MM.1S (cell line): ENCODE measurements around the gene RSRC1.
A peak's percentile ranks its signal among the peaks of the same experiment; 100 is the strongest.

Experiments
- DNase-seq: peaks from one replicate; pipeline ENCODE4 v3.0.0-alpha.2; 2015
- H2AFZ ChIP-seq: fragments of 300-600 bp; sonication (generic); 2 replicates; pipeline ENCODE4 v1.6.0; 2016; ENCODE audit warnings: antibody characterized with exemption, low read length
- H3F3A ChIP-seq: fragments of 300-600 bp; sonication (generic); 2 replicates; pipeline ENCODE4 v1.6.1; 2016; ENCODE audit warnings: mild to moderate bottlenecking, antibody characterized with exemption, low read length, moderate library complexity, mixed read lengths; ENCODE audit not compliant: insufficient read depth
- H3K27ac ChIP-seq: fragments of 300-600 bp; sonication (generic); 2 replicates; pipeline ENCODE4 v1.5.1; 2016; ENCODE audit warnings: mild to moderate bottlenecking, low read length
- H3K27me3 ChIP-seq: fragments of 300-600 bp; sonication (generic); replicated peaks from 2 replicates; pipeline ENCODE4 v1.6.0; 2016; ENCODE audit warnings: low read length; ENCODE audit not compliant: insufficient read depth
- H3K36me3 ChIP-seq: fragments of 300-600 bp; sonication (generic); replicated peaks from 2 replicates; pipeline ENCODE4 v1.6.1; 2016; ENCODE audit warnings: mild to moderate bottlenecking, low read length, mixed read lengths; ENCODE audit not compliant: insufficient read depth
- H3K4me1 ChIP-seq: fragments of 300-600 bp; sonication (generic); 2 replicates; pipeline ENCODE4 v1.6.1; 2016; ENCODE audit warnings: low read length, mixed read lengths
- H3K4me2 ChIP-seq: fragments of 300-600 bp; sonication (generic); 2 replicates; pipeline ENCODE4 v1.6.0; 2016; ENCODE audit warnings: low read depth, low read length
- H3K4me3 ChIP-seq: fragments of 300-600 bp; sonication (generic); 2 replicates; pipeline ENCODE4 v1.5.1; 2016; ENCODE audit warnings: low read length, mixed read lengths
- H3K79me2 ChIP-seq: fragments of 300-600 bp; sonication (generic); 2 replicates; pipeline ENCODE4 v1.6.1; 2016; ENCODE audit warnings: mixed run types, low read length, mixed read lengths
- H3K9ac ChIP-seq: fragments of 300-600 bp; sonication (generic); 2 replicates; pipeline ENCODE4 v1.6.1; 2016; ENCODE audit warnings: low read length, mixed read lengths
- H3K9me2 ChIP-seq: fragments of 300-600 bp; sonication (generic); replicated peaks from 2 replicates; pipeline ENCODE4 v1.6.1; 2016; ENCODE audit warnings: mild to moderate bottlenecking, low read length, mixed read lengths; ENCODE audit not compliant: insufficient read depth
- H3K9me3 ChIP-seq: fragments of 300-600 bp; sonication (generic); replicated peaks from 2 replicates; pipeline ENCODE4 v1.6.1; 2016; ENCODE audit warnings: mild to moderate bottlenecking, low read length, mixed read lengths; ENCODE audit not compliant: insufficient read depth
- H4K20me1 ChIP-seq: fragments of 300-600 bp; sonication (generic); 2 replicates; pipeline ENCODE4 v1.6.1; 2016; ENCODE audit warnings: mild to moderate bottlenecking, low read length, moderate library complexity, mixed read lengths; ENCODE audit not compliant: insufficient read depth
- EZH2 ChIP-seq: fragments of 300-600 bp; sonication (generic); optimal IDR thresholded peaks from 2 replicates; pipeline ENCODE3; 2017; ENCODE audit warnings: low read depth, mild to moderate bottlenecking, antibody characterized with exemption, low read length, mixed read lengths
- EZH2phosphoT487 ChIP-seq: fragments of 300-600 bp; sonication (generic); IDR thresholded peaks from 2 replicates; pipeline ENCODE4 v1.6.1; 2018; ENCODE audit warnings: antibody characterized with exemption, low read length
- TF ChIP-seq, protein P1 (sequence below): fragments of 300-600 bp; sonication (generic); IDR thresholded peaks from 2 replicates; pipeline ENCODE4 v1.5.1; 2016; ENCODE audit warnings: antibody characterized with exemption, low read length, mixed read lengths

Gene RSRC1

DNA sequence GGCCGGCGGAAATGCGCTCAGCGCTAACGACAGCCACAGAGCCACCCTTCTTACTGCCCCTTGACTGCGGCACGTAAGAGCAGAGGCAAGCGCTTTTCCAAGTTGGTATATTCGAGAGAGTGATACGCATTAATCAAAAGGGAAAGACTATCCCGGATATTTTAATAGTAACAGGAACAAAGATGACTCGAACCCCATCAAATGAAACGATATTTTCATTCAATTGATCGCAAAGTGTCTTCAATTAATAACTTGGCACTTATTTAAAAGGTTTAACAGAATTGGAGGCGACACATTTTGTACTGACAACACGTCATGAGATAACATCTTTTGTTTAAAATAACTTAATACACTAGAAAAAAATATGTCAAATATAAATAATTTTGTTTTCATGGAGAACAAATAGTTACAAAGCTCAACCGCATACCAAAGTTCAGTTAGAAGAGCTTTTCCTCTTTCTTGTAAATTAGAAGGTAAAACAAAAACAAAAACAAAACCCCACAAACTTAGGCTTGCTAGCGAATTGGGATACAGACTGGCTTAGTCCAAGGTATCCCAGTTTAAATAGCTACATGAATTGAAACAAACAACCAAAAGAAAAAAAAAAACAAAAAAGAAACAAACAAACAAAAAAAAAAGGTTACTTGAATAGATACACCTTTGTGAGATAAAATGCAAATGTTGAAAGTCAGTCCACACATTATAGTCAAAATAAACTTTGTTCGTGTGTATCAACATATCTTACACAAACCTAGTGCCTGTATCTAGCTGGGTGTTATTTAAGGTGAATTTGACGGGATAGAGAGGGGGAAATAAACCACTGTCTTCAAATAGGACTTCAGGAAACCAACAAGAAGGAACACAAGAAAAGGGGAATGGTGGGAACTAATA lies 13.8 kb upstream of the RSRC1 start:
- Histone ChIP-seq H2AFZ (no peak overlapping the region), H3K4me1 (0 out of 2 replicates have a peak, but pooled peaks cover 5% of the 10 kb centered on the region), H4K20me1 (no peaks in the 10 kb centered on the region), H3K4me3 (no peak overlapping the region), H3K36me3 (no peaks in the 10 kb centered on the region), H3K4me2 (no peak overlapping the region), H3K9ac (no peak overlapping the region), H3K9me2 (no peaks in the 10 kb centered on the region), H3K79me2 (no peaks in the 10 kb centered on the region), H3K27me3 (peaks cover 16% of the 10 kb centered on the region; the same call in 1 of the 2 replicates), H3K27ac (no peak overlapping the region), H3F3A (peaks cover 9% of the 10 kb centered on the region), H3K9me3 (no peaks in the 10 kb centered on the region)
- no peak for DNase-seq
- TF ChIP-seq, protein P1, sequence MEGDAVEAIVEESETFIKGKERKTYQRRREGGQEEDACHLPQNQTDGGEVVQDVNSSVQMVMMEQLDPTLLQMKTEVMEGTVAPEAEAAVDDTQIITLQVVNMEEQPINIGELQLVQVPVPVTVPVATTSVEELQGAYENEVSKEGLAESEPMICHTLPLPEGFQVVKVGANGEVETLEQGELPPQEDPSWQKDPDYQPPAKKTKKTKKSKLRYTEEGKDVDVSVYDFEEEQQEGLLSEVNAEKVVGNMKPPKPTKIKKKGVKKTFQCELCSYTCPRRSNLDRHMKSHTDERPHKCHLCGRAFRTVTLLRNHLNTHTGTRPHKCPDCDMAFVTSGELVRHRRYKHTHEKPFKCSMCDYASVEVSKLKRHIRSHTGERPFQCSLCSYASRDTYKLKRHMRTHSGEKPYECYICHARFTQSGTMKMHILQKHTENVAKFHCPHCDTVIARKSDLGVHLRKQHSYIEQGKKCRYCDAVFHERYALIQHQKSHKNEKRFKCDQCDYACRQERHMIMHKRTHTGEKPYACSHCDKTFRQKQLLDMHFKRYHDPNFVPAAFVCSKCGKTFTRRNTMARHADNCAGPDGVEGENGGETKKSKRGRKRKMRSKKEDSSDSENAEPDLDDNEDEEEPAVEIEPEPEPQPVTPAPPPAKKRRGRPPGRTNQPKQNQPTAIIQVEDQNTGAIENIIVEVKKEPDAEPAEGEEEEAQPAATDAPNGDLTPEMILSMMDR, result no peak
- TF ChIP-seq EZH2phosphoT487, result no peak
- no peak for TF ChIP-seq EZH2

DNA sequence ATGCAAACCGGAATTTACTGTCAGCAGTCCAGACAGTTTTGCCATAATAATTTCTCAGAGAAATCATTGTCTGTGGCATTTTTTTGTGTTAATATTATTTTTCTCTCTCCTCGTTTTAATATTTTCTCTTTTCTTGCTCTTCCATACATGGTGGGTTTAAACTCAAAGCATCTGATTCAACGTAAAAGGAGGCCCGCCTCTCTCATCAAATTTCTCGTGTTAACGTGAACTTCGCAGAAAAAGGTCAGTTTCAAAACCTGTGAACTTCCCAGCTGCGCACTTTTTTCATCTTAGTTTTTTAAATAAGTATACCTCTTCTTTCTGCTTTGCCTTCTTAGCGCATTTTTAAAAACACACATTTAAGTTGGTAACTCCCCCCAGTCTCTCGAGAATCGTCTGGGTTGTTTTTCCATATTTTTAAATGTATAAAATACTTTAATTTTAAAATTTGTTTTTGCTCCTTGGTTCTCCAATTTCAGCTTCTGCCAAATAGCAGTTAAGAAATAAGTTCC lies 12.8 kb upstream of the RSRC1 start:
- DNase-seq, result no peak
- Histone ChIP-seq H3F3A (peaks cover 9% of the 10 kb centered on the region), H2AFZ (peak overlapping the region; percentile 100), H3K9ac (peak overlapping the region; percentile 66; the same call in 1 of the 2 replicates), H3K27me3 (peaks cover 16% of the 10 kb centered on the region; the same call in 1 of the 2 replicates), H3K36me3 (no peaks in the 10 kb centered on the region), H4K20me1 (no peaks in the 10 kb centered on the region), H3K9me2 (no peaks in the 10 kb centered on the region), H3K4me1 (0 out of 2 replicates have a peak, but pooled peaks cover 5% of the 10 kb centered on the region), H3K9me3 (no peaks in the 10 kb centered on the region), H3K79me2 (no peaks in the 10 kb centered on the region), H3K4me2 (peak overlapping the region; percentile 98), H3K27ac (no peak overlapping the region), H3K4me3 (peak overlapping the region; percentile 89)
- TF ChIP-seq EZH2phosphoT487 (no peak), EZH2 (no peak)
- TF ChIP-seq, protein P1, result no peak

DNA sequence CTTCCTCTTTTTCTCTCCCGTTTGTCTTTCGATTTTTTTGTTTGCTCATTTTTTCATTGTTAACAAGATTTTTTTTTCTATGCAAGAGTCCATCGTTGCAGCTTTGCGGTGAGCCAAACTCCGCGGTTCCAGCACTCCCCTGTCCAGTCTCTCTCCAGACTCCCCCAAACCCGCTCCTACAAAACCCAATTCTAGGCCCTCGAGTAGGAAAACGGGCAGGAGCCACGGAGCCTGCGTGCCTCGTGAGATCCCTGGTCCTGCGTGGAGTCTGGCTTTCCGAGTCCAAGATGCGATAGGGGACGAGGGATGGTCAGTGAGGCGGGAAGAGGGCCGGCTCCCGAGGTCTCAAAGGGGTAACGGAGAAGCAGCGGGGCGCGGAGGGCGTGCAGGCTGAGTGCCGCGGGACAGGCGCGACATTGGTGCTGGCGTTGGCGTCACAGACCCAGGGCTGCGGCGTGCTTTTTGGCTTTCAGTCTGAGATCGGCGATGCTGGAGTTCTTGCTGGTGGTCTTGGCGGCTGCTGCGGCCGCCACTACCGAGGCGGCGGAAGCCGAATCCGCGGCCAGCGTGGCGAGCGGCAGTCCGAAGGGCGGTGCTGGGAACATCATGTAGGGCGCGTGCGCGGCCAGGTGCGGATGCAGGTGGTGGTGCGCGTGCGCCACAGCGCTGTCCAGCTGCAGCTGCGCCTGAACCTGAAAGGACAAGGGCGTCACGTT lies 12.1 kb upstream of the RSRC1 start:
- DNase-seq, result peak; percentile 97
- Histone ChIP-seq H3K27ac (peak overlapping the region; percentile 12; the same call in 1 of the 2 replicates), H2AFZ (peak overlapping the region; percentile 100)

More for the DNA sequence above, 12.1 kb upstream of the RSRC1 start:
- TF ChIP-seq, protein P1, result no peak
- TF ChIP-seq EZH2 (no peak), EZH2phosphoT487 (no peak)
- H3K4me1 ChIP-seq, result 0 out of 2 replicates have a peak, but pooled peaks cover 5% of the 10 kb centered on the region
- peak overlapping the region; percentile 66; the same call in 1 of the 2 replicates for H3K9ac ChIP-seq
- H3K4me2 ChIP-seq, result peak overlapping the region; percentile 98
- no peaks in the 10 kb centered on the region for H3K79me2 ChIP-seq
- H4K20me1 ChIP-seq, result no peaks in the 10 kb centered on the region
- peaks cover 9% of the 10 kb centered on the region for H3F3A ChIP-seq
- H3K4me3 ChIP-seq, result peak overlapping the region; percentile 89
- no peaks in the 10 kb centered on the region for H3K36me3 ChIP-seq
- H3K9me3 ChIP-seq, result no peaks in the 10 kb centered on the region
- no peaks in the 10 kb centered on the region for H3K9me2 ChIP-seq
- peaks cover 16% of the 10 kb centered on the region; the same call in 1 of the 2 replicates for H3K27me3 ChIP-seq
